Measurements from ENCODE around the gene PRRT1. TPM values are rescaled to one million over a fixed set of nuclear protein-coding genes. Genes with fewer than 3 reads are reported as not detected.
"Not testable (repeated sequence)": the region's sequence is repeated elsewhere in the genome, so short reads cannot be mapped to it uniquely, and the experiment has no call there.

PRRT1 gene
- total RNA-seq, result not detected in 2 replicates
- polyA plus RNA-seq (2012), result 1.1 TPM

- DNase-seq (ENCODE audit: low read depth), result no peak
These were observed at the start of gene PRRT1 for GRCh38 chr6:32151863-32152768. Gene PRRT1 (minus strand): TSS chr6:32151939. CDS start chr6:32151827, 112 bp downstream.

- no peak for DNase-seq (ENCODE audit: low read depth)
These were observed 49.2 kb upstream of the PRRT1 start for GRCh38 chr6:32200711-32201475.

- no peak for DNase-seq (ENCODE audit: low read depth)
These were observed 47.1 kb upstream of the PRRT1 start for GRCh38 chr6:32198866-32199265.

GRCh38 chr6:32198345-32198696 lies 46.6 kb upstream of the PRRT1 start:
- DNase-seq (ENCODE audit: low read depth), result no peak

- no peak for DNase-seq (ENCODE audit: low read depth)
These were observed 45.2 kb upstream of the PRRT1 start for GRCh38 chr6:32196682-32197616.

- DNase-seq (ENCODE audit: low read depth), result peak; percentile 77
These were observed 44.4 kb upstream of the PRRT1 start for GRCh38 chr6:32195902-32196681.

- DNase-seq (ENCODE audit: low read depth), result peak; percentile 100
These were observed 43.8 kb upstream of the PRRT1 start for GRCh38 chr6:32195652-32195901.

GRCh38 chr6:32194825-32195651 lies 43.3 kb upstream of the PRRT1 start:
- DNase-seq (ENCODE audit: low read depth), result peak; percentile 66

- no peak for DNase-seq (ENCODE audit: low read depth)
These were observed 42.6 kb upstream of the PRRT1 start for GRCh38 chr6:32194388-32194787.

- DNase-seq (ENCODE audit: low read depth), result not testable (repeated sequence)
These were observed 41.4 kb upstream of the PRRT1 start for GRCh38 chr6:32193096-32193495.

GRCh38 chr6:32192608-32193039 lies 40.9 kb upstream of the PRRT1 start, which contains the start of gene GPSM3:
Gene GPSM3 (minus strand): TSS chr6:32192643. CDS start chr6:32192513, 130 bp downstream.
- DNase-seq (ENCODE audit: low read depth), result no peak

- DNase-seq (ENCODE audit: low read depth), result no peak
These were observed 40.2 kb upstream of the PRRT1 start for GRCh38 chr6:32191696-32192607.

GRCh38 chr6:32190911-32191677 lies 39.4 kb upstream of the PRRT1 start:
- no peak for DNase-seq (ENCODE audit: low read depth)

GRCh38 chr6:32190054-32190851 lies 38.5 kb upstream of the PRRT1 start, which contains the start of gene PBX2:
Gene PBX2 (minus strand): TSS chr6:32190202. CDS start chr6:32189915, 287 bp downstream.
- peak; percentile 90 for DNase-seq (ENCODE audit: low read depth)

GRCh38 chr6:32189742-32190053 lies 38.0 kb upstream of the PRRT1 start:
- no peak for DNase-seq (ENCODE audit: low read depth)

- DNase-seq (ENCODE audit: low read depth), result no peak
These were observed 37.5 kb upstream of the PRRT1 start for GRCh38 chr6:32189069-32189741.
